Hematopoietic multipotent progenitor cell treated with erythropoietin and hydrocortisone succinate and interleukin-3 and kit ligand, for 17 days (in vitro differentiated cells): Measurements from ENCODE around the gene LASP1.

ENCODE experiments used
- DNase-seq: peaks from one replicate; pipeline ENCODE4 v3.0.0-alpha.2; 2015; ENCODE audit warnings: low spot score

The LASP1 gene

DNA sequence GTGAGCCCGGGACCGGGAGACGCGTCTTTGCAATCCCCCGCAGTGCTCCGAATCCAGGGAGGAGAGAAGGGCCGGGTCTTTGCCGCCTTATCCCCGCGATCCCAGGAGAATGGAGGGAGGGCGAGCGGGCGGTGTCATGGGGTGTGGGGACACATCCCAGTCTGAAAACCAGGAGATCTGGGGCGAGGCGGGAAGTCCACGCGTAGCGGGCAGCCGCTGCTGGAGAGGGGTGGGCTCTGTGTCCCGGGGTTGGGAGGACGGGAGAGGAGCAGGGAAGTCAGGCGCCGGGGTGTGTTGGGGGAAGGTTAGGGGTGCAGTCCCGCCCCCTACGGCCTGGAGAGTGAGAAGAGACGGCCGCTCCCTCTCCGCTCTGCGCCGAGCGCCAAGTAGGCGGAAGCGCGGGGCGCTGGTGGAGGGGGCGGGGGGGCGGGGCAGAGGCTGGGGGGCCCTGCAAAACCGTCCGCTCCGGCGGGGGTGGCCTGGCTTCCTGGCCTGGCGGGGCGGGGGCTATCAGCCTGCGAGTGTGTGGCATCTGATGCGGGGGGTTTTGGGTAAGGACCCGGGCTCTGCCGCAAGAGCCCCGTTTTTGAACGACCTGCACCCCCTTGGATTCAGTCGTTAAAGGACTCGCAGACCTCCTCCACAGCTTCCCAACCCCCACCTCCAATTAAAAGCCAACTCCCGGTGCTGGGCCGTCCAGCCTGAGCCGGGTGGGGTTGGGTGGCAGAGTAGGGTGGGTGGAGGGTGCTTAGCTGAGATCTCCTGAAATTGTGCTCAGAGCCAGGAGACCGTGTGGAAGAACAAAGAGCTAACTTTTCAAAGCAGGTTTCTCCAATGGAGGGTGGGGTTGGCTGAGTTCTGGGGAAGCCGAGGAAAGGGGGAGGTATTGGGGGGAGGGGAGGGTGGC is 654 bp downstream of the LASP1 start:
- DNase-seq = peak; percentile 64

DNA sequence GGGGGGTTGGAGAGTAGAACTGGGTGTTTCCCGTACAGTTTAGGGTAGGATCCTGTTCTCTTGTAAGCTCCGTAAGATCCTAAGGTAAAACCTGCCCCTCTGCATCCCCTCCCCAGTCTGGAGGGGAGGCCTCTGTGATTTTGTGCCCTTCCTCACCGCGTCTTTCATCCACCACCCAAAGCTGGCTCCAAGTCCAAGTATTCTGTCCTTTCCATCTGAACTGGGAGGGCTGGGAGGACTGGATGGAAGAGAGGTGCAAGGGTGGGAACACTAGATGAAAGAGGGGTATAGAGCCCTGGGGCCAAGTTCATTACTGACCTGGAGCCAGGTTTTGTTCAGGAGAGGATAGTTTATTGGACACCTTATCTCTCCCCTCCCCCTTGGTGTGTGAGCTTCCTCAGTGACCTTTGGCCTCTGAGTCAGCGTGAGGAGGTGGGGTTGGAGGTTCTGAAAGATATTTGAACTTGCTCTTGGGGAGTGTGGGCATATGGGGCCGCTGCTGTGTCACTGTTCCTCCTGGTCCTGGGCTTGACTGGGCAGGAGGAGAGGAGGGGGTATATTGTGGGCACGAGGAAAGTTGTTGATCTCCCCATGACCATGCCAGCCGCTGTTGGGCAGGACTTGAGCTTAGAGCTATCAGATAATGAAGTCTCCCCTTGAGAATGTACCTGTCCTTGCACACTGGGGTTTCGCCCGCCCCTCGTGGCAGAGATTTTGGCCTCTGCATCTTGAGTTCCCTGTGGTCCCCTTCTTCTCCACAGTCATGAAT is 1.6 kb downstream of the LASP1 start:
- DNase-seq = peak; percentile 86

DNA sequence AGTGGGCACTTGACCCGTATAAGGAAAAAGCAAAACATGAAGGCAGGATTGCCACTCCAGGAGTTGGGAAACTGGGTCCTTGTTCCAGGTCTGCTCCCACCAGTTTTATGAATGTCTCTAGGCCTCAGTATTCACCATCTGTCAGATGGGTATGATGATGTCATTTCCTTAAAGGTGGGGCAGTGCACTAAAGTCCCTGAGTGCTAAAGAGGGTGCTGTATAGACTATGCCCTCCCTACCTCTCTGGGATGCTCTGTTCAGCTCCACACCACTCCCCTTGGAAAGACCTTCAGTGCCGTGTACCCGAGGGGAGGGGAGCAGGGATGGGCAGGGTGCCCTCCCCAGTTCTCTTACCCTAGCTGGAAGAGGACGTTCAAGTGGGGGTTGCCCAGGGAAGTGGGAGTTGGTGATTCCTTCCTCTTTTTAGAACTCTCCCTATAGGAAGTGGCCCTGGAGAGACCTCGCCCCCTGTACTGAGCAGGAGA is 2.2 kb downstream of the LASP1 start:
- no peak for DNase-seq

DNA sequence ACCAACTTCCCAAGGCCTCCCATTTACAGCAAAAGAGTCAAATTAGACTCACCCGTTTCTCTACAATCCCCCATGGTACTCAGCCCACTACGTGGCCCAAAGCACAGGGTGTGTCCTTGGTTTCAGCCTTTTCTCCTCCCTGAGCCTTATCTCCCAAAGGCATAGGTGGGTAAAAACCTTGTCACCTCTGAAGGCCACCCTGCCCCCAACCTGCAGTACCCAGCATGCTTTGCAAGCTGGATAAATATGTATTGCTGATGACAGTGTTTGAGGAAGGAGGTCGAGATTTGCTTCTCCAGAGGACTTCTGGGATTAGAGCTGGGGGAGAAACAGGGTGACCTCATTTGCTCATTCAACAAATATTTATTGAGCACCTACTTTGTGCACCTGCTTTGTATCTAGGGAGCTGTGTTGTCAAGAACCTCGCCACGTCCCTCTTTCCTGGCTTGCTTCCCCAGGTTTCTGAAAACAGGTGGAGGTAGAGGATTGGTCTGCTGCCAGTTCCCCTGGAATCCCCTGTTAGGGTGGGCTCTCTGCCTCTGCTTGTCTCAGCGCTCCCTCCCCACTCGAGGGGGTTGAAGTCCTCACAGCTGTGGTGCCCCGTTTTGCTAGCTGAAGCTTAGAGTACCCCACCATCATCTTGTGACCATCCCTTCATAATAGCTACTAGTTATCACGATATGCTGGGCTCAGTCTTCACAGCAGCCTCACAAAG is 3.0 kb downstream of the LASP1 start:
- DNase-seq = peak; percentile 40

DNA sequence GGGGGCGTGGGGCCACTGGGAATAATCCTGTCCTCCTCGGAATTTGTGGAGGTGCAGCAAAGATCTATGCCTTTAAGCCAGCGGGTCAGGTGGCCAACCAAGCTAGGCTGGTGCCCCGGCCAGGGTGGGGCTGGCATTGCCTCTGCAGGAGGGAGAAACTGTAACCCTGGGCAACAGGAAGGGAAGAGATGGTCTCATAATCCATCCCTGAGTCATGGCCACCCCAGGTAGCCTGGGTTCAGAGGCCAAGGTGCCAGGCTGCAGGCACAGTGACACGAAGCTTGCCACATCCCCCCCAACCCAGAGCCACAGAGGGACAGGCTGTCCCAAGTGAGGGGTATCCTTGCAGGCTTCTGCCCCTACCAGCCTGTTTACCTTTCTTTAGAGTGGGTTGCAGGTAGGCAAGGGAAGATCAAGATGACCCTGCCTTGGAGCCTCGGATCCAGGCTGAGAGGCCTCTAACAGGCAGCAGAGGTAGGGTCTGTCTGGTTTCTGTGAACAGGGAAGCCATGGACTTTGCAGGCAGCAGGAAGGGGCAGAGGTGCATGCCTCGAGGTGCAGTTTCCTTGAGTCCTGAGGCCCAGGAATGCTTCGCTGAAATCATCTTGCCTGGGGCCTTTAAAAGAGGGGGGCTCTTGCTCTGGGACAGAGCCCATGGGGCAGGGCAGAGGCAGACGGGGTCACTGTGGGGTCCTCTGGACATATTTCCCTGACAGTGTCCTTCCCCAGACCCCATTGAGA is 4.0 kb downstream of the LASP1 start:
- no peak for DNase-seq

DNA sequence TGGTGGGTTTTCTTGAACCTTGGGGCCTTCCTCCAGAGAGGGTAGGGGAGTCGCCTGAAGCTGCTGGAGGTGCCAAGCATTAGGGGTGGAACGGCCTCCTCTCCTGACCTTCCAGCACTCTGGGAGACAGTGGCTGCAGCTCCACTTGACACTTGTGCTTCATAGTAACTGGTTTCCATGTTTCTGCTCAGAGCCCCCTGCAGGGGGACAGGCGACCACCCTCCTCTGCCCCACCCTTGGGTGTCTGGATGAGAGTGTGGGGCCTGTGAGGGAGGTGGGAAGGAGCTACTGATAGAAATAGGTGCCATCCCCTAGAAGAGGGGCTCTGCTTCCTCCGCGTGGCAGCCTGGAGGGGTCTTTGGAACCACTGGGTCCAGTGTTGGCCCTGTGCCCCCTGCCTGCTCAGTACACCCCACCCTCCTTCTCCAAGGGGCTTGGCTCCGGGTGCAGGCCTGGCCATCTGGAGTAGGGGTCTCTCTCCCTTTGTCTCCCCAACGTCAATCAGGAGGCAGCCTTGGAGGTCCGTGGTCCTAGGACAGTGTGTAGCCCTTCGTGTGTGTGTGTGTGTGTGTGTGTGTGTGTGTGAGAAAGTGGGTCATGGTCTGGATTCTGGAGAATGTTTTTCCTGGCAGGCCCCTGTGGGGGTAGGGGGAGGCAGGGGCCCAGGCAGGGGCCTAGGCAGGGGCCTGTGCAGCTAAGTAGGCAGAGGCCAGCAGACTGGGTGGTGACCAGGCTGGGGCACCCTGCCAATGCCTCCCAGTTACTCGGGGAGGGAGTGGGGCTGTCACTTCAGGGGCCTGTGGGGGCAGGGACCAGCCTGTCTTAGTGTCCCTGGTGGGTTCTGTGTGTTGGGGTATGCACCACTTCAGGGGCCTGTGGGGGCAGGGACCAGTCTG is 4.9 kb downstream of the LASP1 start:
- DNase-seq = no peak

DNA sequence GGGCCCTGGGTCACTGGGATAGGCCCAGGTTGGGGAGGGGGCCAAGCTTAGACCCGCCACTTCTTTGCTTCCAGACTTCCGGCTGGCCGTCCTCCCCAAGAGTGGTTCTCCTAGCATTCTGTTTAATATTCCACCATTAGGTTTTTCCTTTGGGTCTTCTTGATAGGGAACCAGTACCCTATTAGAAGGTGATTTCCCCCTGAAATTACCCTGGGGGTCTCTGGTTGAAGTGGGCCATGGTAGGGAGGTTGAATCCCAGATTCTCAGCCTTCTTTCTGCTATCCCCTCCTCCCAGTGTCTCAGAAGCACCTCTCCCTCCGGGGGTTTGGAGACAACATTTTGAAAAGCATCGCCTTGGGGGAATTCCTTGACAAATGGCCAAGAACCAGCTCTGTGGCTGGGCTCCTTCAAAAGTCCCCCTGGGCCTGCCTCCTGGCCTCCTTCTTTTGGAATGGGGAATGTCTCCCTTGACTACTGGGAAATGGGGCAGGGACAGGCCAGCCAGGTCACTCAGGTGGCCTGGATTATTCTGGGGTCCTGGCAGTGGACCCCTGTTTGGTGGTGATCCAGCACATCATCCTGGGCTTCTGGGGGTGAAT is 5.7 kb downstream of the LASP1 start:
- DNase-seq = no peak

DNA sequence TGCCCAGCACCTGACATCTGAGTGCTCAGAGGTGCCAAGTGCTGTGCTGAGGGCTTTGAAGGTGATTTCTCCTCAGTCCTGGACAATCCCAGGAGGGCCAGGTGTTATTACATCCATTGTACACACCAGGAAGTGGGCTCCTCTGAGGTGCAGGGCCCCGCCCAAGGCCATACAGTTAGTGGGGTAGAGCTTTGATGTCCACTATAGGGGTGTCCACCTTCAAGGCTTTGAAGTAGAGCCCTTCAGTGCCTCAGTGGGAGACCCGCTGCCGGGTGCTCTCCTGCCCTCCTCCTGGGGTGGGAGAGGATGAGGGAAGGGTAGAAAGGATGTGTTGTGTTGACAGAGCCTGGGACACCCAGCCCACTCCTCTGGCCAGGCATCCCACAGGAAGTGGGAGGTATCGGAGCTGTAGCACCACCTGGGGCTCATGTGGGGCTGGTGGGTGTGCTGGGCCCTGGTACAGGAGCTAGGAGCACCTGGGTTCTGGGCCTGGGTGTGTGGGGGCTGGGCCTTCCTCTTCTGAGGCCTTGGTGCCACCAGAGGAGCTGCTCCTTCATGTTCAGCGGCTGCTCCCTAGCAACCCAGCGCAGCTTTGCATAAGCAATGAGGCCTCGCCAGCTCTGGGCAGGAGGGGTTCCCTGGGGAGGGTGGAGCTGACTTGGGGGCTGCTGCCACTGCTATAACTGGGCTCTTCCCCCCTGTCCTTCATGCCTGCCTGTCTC is 7.4 kb downstream of the LASP1 start:
- no peak for DNase-seq

DNA sequence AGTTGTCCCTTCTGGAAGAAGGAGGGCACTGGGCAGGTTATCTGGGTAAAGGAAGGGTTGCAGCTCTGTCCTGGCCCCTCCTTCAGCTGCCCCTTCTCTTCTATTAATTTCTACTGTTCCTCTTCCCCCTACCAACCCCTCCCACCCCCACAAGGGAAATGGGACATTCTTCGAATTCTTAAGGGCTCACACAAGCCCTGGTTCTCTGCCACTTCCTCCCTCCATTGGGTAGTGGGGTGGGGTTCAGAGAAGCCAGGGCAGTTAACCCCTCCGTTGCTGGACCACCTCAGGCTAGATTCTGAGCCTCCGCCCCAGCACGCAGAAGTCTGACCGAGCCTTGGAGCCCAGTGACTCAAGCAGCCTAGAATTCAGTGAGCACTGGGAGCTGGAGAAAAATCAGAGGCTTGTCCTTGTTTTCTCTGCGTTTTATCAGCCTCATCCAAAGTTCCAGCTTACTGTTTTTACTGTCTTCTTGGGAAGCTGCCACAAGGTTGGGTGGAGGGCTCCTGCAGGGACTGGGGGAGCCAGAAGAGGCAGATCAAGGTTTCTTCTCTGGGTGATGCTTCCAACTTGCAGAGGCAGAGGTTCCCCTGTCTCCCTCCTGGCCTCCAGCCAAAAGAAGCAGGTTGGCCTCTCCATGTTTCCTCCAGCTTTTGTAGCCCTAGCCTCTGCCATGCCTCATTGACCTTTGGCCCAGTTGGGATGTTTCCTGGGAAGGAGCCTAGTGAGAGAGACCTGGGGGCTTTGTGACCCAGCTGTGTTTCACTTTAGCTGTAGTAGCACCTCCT is 10.2 kb downstream of the LASP1 start:
- DNase-seq = peak; percentile 21

DNA sequence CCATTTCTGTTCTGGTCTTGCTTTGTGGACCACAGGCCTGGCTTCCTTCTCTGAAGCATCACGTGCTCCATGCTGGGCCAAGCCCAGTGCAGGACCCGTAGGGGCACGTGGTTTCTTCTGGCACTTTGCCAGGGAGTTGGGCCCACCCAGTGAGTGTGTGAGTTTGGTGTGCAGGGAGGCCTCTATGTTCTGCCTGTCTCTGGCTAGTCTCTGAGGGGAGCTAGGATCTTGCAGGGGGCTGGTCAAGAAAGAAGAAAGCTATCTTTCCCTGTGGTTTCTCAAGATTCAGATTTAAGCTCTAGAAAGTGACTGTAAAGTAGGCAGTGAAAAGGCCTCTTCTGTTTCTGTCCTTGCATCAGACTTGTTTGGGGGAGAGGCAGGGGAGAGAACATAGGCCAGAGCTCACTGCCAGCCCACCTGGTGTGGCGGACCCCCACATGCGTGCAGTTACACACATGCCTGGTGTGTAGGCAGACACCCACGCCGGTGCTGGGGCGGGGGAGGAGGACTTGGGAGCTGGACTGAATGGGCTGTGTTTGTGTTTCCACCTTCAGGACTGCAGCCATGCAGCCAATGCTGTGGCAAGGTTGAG is 11.8 kb downstream of the LASP1 start:
- peak; percentile 80 for DNase-seq

DNA sequence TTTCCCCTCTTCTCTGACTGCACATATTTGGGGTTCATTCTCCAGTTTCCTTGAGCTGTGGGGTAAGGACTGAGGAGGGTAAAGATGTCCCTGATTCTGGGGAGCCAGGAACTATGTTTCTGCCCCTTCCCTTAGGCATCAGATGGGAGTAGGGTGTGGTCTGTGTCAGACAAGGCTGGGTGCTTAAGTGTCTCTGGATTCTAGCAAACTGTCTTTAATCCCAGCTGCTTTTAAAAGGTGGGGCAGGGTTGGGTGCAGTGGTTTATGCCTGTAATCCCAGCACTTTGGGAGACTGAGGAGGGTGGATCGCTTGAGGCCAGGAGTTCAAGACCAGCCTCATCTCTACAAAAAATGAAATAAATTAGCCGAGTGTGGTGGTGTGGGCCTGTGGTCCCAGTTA is 13.0 kb downstream of the LASP1 start:
- no peak for DNase-seq

DNA sequence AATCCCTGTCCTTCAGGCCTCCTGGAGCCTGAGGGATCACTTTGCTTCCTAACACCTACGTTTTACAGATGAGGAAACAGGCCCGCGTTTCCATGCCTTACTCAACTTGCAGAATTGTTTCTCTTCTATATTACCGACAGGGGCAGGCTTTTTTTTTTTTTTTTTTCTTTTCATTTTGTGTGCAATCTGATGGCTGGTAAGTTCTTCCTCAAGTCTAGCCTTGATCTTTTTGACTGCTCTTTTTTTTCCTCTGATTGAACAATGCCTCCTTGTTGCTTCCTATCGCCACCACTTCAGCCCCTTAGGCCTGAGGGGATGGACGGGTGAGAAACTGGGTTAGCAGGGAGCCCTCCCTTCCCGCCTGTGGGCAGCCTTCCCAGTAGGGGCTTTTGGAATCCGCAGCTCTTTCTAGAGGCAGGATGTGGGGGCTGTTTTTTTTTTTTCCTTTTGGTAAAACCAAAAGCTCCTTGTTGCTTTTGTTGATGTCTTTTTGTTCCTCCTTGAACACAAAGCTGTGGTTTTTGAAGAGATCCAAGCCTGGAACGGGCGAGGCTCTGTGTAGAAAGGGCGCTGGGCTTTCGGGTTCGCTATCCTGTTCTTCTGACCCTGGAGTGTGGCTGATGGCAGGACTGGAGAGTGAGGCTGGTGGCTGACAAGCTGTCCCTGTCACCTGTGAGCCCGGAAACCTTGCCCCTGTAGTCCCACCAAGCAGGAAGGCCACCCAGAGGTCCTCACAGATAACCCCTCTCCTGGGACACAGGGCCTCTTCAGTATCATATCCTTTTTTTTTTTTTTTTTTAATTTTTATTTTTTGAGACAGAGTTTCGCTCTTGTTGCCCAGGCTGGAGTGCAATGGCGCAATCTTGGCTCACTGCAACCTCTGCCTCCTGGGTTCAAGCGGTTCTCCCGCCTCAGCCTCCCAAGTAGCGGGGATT is 14.0 kb downstream of the LASP1 start:
- no peak for DNase-seq

DNA sequence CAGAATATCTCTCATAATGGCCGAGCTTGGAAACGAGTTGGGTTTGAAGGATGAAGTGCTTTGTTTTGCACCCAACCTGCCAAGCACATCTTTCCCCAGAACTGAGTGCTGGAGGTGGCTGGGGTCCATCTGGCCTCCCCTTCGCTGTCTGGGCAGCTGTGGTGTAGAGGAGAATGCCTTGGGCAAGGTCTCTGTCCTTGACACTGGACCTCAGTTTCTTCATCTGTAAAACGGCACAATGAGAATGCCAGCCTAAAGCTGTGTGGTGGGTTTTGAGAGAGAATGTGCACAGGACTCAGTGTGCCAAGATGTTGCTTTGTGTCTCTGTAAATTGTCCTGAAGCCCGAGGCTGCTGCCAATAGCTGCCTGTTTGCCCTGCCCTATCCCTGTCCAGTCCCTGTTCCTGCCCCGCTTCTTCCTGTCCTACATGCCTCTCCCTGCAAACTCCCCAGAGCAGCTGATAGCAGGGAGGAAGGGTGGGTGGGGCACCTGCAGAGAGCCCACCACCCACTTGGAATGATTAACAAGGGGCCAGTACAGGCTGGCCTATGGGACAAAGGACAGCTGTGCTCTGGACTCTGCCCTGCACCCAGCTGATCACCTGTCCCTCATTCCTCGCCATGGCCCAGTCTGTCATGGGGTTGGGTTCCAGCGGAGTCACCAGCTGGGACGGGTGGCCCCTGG is 15.3 kb downstream of the LASP1 start:
- no peak for DNase-seq

DNA sequence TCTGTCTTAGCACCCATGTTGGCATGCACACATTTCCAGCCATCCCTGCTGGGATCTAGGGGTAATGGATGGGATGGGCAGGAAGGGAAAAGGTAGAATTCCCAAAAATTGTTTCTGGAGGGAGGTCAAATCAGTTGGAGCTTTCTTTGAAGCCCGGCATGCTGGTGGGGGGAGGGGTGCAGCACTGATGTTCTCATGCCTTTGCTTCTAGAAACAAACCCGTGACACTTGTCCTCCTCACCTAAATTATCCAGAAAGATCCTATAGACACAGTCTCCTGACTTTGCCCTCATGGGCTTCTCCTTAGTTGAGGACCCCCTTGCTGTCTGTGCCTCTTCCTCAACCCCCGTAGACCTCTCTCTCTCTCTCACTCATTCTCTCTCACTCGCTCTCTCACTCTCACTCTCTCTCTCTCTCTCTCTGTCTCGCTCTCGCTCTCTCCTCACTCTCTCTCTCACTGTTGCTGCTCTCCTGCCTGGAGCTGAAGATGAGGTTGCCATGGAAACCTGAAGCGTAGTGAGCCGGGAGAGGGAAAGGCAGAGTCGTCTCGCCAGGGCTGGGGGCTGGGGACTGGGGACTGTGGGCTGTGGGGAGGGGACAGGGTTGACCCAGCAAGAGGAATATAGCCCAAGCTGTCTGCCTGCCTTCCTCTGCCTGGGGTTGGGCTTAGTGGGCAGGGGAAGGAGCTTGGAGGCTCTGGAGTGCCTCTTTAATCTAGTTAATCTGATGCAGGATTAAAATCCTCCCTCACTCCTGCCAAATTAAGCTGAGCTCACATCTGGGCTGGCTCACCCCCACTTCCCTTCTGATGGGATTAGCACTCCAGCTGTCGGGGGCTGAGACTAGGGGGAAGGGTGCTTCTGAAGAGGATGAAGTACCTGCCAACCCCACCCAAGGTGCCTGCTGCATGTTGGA is 16.1 kb downstream of the LASP1 start:
- DNase-seq = no peak

DNA sequence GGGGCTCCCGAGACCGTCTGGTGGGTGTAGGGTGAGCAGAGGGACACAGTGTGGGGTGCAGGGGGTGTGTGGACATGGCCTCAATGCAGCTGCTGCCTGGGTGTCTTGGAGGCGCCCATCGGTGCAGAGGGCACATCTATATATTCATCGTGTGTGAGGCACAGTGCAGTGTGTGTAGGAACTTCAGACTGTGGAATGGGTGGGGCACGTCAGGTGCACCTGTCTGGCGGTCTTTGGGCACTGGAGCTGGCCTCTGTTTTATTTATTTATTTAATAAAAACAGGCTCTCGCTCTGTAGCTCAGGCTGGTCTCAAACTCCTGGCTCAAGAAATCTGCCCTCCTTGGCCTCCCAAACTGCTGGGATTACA is 16.8 kb downstream of the LASP1 start:
- DNase-seq = no peak

DNA sequence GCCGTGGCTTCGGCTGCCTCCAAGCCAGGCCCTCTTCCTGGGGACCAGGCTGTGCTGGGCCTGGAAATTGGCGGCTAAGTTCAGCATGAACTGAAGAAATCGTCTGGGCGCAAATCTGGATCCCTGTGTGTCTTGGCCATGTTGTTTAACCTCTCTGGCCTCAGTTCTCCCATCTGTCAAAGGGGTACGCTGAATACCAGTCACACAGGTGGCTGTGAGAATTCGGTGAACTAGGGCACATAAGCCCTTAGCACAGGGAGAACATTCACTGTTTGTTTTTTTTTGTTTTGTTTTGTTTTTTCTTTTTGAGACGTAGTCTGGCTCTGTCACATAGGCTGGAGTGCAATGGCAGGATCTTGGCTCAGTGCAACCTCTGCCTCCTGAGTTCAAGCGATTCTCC is 19.0 kb downstream of the LASP1 start:
- no peak for DNase-seq
